ENCODE data around the gene CYB561D2.

The CYB561D2 gene

DNA sequence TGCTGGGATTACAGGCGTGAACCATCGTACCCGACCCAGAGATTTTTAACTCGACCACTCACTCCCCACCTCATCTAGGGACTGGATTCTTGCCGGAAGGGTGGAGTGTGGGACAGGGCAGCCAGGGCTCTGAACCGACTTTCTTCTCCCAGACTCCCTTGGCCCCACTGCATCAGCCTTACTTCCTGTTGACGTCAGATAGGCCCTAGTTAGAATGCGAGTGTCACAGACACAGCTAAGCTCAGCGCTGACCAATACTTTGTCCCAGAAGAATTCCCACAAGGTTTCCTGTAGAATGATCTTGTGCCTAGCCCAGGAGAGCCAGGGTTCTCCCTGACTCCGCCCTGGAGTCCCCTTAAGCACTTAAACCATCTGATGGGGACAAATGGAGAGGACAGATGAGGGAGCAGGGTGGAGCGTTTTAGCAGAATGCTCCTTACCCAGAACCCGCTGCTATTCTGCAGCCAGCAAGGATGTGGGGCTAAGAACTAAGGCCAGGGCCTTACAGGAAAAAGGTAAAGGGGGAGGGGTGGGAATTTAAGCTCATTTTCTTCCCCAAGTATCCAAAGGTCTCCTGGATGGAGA, 16.8 kb upstream of the CYB561D2 start:
- TF ChIP-seq ZFP30 (CRISPR knock-in tag; IDR thresholded peaks at IDR 0.05) (no peak), ZC3H10 (CRISPR knock-in tag; IDR thresholded peaks at IDR 0.05) (no peak), BACH2 (CRISPR knock-in tag; IDR thresholded peaks at IDR 0.05; ENCODE audit: borderline replicate concordance) (no peak)
- ATAC-seq: no peak

DNA sequence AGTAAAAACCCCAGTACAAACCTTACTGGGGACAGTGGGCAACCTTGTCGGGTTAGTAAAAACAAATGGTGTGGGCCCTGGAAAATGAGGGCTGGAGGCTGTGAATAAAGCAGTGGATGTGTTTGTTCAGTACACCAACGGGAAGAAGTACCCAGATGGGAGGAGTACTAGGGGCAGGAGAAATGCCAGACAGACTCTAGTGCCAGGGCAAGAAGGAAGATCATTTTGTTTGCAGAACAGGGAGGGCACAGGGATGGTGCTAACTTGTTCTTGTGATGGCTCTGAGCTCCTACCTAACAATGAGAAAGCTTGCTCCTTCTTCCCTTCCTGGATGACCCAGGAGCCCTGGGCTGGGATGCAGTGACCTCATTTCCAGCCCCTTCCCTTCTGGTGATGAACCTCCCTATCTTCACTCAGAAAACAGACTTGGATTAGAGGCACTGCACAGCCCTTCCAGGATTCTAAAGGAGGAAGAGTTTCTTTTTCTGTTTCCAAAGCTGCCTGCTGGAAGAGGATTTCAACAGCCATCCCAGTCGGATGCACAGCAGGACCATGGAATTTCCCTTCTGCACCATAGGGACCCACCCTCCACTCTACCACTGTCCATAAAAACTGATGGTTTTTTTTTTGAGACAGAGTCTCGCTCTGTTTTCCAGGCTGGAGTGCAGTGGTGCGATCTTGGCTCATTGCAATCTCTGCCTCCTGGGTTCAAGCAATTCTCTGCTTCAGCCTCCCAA, 16.2 kb upstream of the CYB561D2 start:
- ATAC-seq: no peak
- TF ChIP-seq ZNF8 (CRISPR knock-in tag; IDR thresholded peaks at IDR 0.05) (no peak), TOX (CRISPR knock-in tag; IDR thresholded peaks at IDR 0.05; ENCODE audit: borderline replicate concordance) (no peak), GLIS3 (CRISPR knock-in tag; IDR thresholded peaks at IDR 0.05) (no peak), BACH2 (CRISPR knock-in tag; IDR thresholded peaks at IDR 0.05; ENCODE audit: borderline replicate concordance) (no peak), SNAI2 (CRISPR knock-in tag; IDR thresholded peaks at IDR 0.05) (no peak), ARNTL (CRISPR knock-in tag; IDR thresholded peaks at IDR 0.05; ENCODE audit: borderline replicate concordance, low read depth) (no peak)
- TF ChIP-seq, protein P1, sequence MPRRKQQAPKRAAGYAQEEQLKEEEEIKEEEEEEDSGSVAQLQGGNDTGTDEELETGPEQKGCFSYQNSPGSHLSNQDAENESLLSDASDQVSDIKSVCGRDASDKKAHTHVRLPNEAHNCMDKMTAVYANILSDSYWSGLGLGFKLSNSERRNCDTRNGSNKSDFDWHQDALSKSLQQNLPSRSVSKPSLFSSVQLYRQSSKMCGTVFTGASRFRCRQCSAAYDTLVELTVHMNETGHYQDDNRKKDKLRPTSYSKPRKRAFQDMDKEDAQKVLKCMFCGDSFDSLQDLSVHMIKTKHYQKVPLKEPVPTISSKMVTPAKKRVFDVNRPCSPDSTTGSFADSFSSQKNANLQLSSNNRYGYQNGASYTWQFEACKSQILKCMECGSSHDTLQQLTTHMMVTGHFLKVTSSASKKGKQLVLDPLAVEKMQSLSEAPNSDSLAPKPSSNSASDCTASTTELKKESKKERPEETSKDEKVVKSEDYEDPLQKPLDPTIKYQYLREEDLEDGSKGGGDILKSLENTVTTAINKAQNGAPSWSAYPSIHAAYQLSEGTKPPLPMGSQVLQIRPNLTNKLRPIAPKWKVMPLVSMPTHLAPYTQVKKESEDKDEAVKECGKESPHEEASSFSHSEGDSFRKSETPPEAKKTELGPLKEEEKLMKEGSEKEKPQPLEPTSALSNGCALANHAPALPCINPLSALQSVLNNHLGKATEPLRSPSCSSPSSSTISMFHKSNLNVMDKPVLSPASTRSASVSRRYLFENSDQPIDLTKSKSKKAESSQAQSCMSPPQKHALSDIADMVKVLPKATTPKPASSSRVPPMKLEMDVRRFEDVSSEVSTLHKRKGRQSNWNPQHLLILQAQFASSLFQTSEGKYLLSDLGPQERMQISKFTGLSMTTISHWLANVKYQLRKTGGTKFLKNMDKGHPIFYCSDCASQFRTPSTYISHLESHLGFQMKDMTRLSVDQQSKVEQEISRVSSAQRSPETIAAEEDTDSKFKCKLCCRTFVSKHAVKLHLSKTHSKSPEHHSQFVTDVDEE (CRISPR knock-in tag; IDR thresholded peaks at IDR 0.05): no peak
- TF ChIP-seq, protein P2, sequence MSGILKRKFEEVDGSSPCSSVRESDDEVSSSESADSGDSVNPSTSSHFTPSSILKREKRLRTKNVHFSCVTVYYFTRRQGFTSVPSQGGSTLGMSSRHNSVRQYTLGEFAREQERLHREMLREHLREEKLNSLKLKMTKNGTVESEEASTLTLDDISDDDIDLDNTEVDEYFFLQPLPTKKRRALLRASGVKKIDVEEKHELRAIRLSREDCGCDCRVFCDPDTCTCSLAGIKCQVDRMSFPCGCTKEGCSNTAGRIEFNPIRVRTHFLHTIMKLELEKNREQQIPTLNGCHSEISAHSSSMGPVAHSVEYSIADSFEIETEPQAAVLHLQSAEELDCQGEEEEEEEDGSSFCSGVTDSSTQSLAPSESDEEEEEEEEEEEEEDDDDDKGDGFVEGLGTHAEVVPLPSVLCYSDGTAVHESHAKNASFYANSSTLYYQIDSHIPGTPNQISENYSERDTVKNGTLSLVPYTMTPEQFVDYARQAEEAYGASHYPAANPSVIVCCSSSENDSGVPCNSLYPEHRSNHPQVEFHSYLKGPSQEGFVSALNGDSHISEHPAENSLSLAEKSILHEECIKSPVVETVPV (CRISPR knock-in tag; IDR thresholded peaks at IDR 0.05): no peak

DNA sequence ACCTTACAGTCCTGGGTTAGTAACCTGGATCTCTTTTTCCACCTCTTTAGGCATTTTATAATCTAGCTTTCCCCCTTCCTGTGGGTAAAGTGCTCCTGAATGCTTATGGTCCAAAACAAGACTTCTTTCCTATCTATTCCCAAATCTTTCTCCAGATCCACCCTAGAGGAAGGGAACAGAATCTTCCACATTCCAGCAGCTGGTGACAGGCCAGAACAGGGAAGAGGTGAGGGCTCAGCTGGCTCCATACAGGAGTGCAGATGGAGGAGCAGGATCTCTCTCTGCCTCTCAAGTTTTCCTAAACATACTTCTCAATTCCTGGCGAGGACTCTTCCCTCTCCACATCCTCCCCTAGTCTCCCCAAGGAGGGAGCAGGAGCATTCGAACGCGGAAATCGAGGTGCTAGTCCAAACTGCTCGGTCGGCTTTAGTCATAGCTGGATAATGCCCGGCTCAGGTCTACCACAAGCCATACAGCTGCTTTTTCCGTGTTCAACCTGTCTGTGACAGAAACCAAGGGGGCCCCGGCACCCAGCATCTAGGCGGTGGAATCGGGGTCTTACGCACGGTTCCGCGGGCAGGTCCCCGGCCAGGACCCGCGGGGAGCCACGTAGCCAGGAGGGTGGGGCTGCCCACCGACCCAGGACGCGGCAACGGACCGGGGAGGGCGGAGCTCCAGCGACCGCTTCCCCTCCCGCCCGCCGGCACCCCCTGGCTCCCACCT, 14.0 kb upstream of the CYB561D2 start:
- TF ChIP-seq, protein P3, sequence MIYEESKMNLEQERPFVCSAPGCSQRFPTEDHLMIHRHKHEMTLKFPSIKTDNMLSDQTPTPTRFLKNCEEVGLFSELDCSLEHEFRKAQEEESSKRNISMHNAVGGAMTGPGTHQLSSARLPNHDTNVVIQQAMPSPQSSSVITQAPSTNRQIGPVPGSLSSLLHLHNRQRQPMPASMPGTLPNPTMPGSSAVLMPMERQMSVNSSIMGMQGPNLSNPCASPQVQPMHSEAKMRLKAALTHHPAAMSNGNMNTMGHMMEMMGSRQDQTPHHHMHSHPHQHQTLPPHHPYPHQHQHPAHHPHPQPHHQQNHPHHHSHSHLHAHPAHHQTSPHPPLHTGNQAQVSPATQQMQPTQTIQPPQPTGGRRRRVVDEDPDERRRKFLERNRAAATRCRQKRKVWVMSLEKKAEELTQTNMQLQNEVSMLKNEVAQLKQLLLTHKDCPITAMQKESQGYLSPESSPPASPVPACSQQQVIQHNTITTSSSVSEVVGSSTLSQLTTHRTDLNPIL (CRISPR knock-in tag; IDR thresholded peaks at IDR 0.05; ENCODE audit: low read depth): no peak
- TF ChIP-seq, protein P4, sequence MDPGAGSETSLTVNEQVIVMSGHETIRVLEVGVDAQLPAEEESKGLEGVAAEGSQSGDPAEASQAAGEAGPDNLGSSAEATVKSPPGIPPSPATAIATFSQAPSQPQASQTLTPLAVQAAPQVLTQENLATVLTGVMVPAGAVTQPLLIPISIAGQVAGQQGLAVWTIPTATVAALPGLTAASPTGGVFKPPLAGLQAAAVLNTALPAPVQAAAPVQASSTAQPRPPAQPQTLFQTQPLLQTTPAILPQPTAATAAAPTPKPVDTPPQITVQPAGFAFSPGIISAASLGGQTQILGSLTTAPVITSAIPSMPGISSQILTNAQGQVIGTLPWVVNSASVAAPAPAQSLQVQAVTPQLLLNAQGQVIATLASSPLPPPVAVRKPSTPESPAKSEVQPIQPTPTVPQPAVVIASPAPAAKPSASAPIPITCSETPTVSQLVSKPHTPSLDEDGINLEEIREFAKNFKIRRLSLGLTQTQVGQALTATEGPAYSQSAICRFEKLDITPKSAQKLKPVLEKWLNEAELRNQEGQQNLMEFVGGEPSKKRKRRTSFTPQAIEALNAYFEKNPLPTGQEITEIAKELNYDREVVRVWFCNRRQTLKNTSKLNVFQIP (CRISPR knock-in tag; IDR thresholded peaks at IDR 0.05; ENCODE audit: borderline replicate concordance, low read depth): no peak
- TF ChIP-seq CSDC2 (CRISPR knock-in tag; IDR thresholded peaks at IDR 0.05) (no peak), GLIS3 (CRISPR knock-in tag; IDR thresholded peaks at IDR 0.05) (no peak), ESRRG (CRISPR knock-in tag; IDR thresholded peaks at IDR 0.05) (no peak), ZFP30 (CRISPR knock-in tag; IDR thresholded peaks at IDR 0.05) (no peak), TOX (CRISPR knock-in tag; IDR thresholded peaks at IDR 0.05; ENCODE audit: borderline replicate concordance) (no peak)

DNA sequence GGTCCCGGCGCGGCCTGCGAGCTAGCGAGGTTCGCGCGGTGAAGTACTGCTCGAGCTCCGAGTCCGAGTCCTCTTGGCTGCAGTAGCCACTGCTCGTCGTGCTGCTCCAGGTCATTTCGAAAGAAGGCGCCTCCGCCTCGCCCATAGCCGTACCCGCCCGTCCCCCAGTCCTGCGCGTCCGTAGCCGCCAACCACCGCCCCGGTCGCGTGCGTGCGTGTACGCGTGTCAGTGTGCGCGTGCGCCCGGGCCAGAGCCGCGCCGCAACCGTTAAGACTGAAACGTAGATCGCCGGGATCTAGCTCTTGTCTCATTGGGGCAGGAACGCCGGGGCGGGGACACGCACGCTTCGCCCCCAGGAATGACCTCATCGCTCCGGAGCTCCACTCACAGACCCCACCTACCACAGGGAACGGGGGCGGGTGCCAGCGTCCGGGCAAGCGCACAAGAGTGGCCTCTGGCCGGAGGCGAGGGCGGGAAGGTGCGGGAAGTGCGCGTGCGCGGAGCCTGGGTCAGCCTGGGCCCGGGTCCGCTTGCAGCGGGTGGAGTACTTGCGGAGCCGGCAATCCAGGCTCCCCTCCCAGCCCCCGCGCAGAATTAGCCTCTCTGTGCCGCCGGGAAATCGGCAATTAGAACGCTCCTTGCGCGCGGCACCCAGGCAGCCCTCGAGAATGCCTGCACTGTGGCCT, 13.3 kb upstream of the CYB561D2 start:
- no peak for TF ChIP-seq RARB (CRISPR knock-in tag; IDR thresholded peaks at IDR 0.05)
- ATAC-seq: peak; percentile 93

More for the DNA sequence above, 14.0 kb upstream of the CYB561D2 start:
- peak; percentile 11 for ATAC-seq

DNA sequence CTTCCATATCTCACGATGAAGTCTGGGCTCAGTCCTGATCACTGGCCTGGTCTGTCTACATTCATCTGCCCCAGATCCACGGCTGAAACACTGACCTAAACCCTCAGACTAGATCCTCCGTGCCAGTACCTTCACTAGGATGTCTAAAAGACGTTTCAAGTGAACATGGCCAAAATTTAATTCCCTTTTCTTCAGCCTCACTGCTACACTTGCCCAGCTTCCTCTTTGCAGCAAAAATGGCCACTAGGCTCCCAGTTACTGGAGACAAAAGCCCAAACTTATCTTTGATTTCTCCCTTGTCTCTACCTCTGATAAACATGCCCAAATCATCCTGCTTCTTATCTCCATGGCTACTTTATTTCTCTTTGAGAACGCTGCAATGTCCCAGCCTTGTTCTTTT, 11.7 kb upstream of the CYB561D2 start:
- no peak for ATAC-seq
- TF ChIP-seq ZFP3 (CRISPR knock-in tag; IDR thresholded peaks at IDR 0.05) (no peak), TCF4 (CRISPR knock-in tag; IDR thresholded peaks at IDR 0.05; ENCODE audit: borderline replicate concordance) (no peak), ZFP30 (CRISPR knock-in tag; IDR thresholded peaks at IDR 0.05) (no peak), ZNF565 (CRISPR knock-in tag; conservative IDR thresholded peaks at IDR 0.05; ENCODE audit: low read depth) (no peak), ZC3H10 (CRISPR knock-in tag; IDR thresholded peaks at IDR 0.05) (no peak)
- TF ChIP-seq, protein P3 (CRISPR knock-in tag; IDR thresholded peaks at IDR 0.05; ENCODE audit: low read depth): no peak
